ENCODE measurements around the gene PLXNA2.

- TF ChIP-seq POLR2A (IDR thresholded peaks at IDR 0.05) (no peak), CTCF (IDR thresholded peaks at IDR 0.05) (peak in 1 of 6 experiments; percentile 35)
These were observed 8.0 kb upstream of the PLXNA2 start for GRCh38 chr1:208251911-208252835.
